GM19035 (cell line): ENCODE measurements around the gene MYH10.

ENCODE experiments used
- ATAC-seq: cut with Tn5 transposase; IDR thresholded peaks from one replicate; pipeline ENCODE4 v1.9.1; 2021; ENCODE audit not compliant: unreplicated experiment

Gene MYH10

GRCh38 chr17:8451933-8452614, 178.5 kb downstream of the MYH10 start:
- no peak for ATAC-seq

- no peak for ATAC-seq
These were observed 182.2 kb downstream of the MYH10 start for GRCh38 chr17:8448310-8448709.

DNA sequence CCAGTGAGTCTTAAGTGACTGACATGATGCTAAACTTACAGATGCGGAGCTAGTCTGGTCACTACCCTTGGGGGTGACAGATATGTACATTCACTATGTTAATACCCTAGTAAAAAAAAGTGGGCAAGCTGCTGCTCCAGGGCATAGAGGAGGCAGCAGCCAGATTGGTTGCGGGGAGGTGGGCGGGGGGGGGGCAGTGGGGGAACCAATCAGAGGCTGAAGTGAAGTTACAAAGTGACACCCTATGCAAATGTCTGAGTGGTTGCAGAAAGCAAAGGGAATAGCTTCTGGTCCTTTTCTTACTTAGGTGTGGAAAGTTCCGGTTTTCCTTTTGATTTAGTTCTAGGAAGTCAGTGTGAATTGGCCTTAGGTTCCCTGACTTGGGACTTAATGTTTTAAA, 182.7 kb downstream of the MYH10 start:
- no peak for ATAC-seq

GRCh38 chr17:8445536-8445935, 185.0 kb downstream of the MYH10 start:
- ATAC-seq, result no peak

- no peak for ATAC-seq
These were observed 186.0 kb downstream of the MYH10 start for GRCh38 chr17:8444494-8444893.

DNA sequence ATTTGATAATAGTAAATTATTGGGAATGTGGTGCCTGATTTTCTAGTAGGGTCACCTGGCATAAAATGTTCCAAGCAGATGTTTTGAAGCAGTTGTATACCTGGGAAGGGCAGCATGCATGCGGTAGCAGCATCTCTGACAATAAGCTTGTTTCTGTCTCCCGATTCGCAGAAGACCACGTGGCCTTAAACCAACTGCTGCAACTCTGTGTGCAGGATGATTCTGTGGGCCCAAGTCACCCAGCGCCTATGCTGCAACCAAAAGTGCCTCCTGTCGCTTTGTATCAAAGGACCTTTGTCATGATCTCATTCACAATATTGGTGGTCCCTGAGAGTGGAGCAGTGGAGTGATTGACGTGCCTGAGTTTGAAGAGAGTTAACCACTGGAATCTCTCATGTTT, 186.8 kb downstream of the MYH10 start:
- ATAC-seq, result no peak

DNA sequence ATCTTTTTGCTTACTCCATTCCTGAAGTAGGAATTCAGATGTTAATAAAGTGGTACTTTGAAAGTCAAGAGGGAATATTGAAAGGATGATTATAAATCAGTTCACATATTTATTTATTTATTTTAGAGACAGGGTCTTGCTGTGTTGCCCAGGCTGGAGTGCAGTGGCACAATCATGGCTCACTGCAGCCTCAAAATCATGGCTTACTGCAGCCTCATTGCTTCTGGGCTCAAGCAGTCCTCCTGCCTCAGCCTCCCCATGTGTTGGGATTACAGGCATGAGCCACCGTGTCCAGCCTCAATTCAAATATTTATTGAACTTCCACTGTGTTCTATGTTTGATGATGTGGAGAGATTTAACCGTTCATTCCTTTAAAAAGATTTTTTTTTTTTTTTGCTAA, 188.2 kb downstream of the MYH10 start:
- no peak for ATAC-seq

GRCh38 chr17:8441690-8442089, 188.8 kb downstream of the MYH10 start:
- ATAC-seq, result no peak

- ATAC-seq, result no peak
These were observed 190.8 kb downstream of the MYH10 start for GRCh38 chr17:8439681-8440080.

GRCh38 chr17:8438441-8438840, 192.1 kb downstream of the MYH10 start:
- ATAC-seq, result no peak

- no peak for ATAC-seq
These were observed 193.7 kb downstream of the MYH10 start for GRCh38 chr17:8436844-8437171.

DNA sequence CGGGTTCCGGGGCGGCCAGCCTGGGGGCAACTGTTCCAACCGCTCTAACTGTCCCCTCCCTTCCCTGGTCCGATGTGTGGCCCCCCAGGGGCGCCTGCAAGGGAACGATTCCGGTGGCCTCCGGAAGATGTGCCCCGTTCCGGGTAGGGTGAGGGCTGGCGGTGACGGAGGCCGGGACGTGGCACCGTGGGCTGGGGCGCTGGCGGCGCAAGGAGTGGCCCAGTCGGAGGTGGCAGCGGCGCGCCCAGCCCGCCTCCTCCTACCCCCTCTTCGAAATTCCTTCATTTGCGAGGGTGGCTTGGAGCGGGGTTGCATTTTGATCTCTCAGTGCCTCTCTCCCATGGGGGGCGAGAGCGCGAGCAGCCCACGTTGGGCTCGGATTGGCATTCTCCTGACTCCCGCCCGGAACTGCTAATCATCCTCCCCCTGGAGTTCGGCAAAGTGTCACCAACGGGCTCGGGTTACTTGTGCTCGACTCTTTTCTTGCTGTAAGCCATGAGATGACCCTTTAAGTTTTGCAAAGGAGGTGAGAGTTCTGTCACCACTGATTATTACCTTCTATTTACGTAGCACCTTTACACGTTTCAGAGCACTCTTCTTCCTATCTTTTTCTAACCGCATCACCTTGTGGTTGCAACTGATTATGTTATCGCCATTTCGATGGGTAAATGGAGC, 194.2 kb downstream of the MYH10 start:
- peak; percentile 57 for ATAC-seq

- peak; percentile 97 for ATAC-seq
These were observed 195.0 kb downstream of the MYH10 start, which contains the start of gene NDEL1 for GRCh38 chr17:8435245-8436168. Gene NDEL1 (plus strand): TSS chr17:8435884. CDS start chr17:8444272, 8,388 bp downstream.

DNA sequence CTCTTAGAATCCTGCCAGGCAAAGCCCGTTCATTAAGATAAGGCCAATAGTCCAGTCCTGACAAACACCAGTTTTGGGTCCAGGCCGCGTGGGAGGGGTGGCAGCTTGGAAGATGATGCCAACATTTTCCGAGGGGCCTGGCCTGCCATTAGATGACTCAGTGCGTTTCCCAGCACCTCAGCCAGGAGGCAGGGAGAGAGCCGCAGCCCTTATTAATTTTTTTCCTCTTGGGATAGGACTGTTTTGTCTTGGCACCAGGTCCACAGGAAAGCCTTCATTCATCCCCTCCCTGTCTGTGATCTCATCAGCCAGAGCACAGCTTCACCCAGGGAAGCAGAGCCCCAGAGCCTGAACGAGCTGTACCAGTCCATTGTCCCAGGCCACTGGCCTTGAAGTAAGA, 199.6 kb downstream of the MYH10 start:
- ATAC-seq, result no peak

DNA sequence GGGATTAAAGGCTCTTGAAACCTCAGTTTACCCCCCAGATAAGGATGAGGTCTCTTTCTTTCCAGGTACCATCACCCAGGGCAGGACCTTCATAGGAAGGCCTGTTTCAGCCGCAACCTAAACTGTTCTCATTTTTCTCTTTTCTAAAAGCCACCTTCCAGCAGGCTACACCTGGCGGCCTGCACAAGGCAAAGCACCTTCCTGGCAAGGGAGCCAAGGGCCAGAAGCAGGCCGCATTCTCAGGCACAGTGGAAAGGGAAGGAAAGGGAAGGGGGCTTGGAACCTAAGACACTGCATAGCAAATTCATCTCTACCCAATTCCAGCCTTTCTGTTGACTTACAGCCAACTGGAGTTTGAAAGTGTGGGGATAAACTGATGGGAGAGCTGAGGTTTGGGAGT, 203.7 kb downstream of the MYH10 start:
- no peak for ATAC-seq

- no peak for ATAC-seq
These were observed 204.3 kb downstream of the MYH10 start for GRCh38 chr17:8426094-8426720.
